Trophoblast cell (in vitro differentiated cells and primary cell): Measurements from ENCODE around the gene TSNAXIP1.
A peak's percentile ranks its signal among the peaks of the same experiment; 100 is the strongest.

Source experiments
- DNase-seq, 2 donors: peaks; one replicate each; pipeline ENCODE4 v3.0.0-alpha.2; 2016
- H2AFZ ChIP-seq: 2 replicates; pipeline ENCODE4 v1.6.1; 2013; ENCODE audit warnings: low read length, moderate library complexity, mild to moderate bottlenecking; ENCODE audit not compliant: insufficient read depth, poor library complexity
- H2AK5ac ChIP-seq: 2 replicates; pipeline ENCODE4 v1.6.1; 2013; ENCODE audit warnings: mild to moderate bottlenecking, low read length
- H2BK120ac ChIP-seq: 2 replicates; pipeline ENCODE4 v1.6.1; 2013; ENCODE audit warnings: low read length, mild to moderate bottlenecking, moderate library complexity; ENCODE audit not compliant: insufficient read depth, poor library complexity
- H2BK12ac ChIP-seq: 2 replicates; pipeline ENCODE4 v1.6.1; 2013; ENCODE audit warnings: mild to moderate bottlenecking, low read length, moderate library complexity
- H2BK5ac ChIP-seq: 2 replicates; pipeline ENCODE4 v1.6.1; 2013; ENCODE audit warnings: low read length, low read depth, moderate library complexity, mild to moderate bottlenecking; ENCODE audit not compliant: poor library complexity
- H3K14ac ChIP-seq: 2 replicates; pipeline ENCODE4 v1.6.1; 2013; ENCODE audit warnings: mild to moderate bottlenecking, low read length
- H3K18ac ChIP-seq: 2 replicates; pipeline ENCODE4 v1.6.1; 2013; ENCODE audit warnings: mild to moderate bottlenecking, low read length
- H3K23ac ChIP-seq: 2 replicates; pipeline ENCODE4 v1.6.1; 2013; ENCODE audit warnings: low read length
- H3K27ac ChIP-seq: 2 replicates; pipeline ENCODE4 v1.5.1; 2013; ENCODE audit warnings: low read depth, mild to moderate bottlenecking, inconsistent platforms, low read length, moderate library complexity
- H3K27me3 ChIP-seq: 2 replicates; pipeline ENCODE4 v1.6.1; 2013; ENCODE audit warnings: inconsistent platforms, mild to moderate bottlenecking, low read length, moderate library complexity; ENCODE audit not compliant: insufficient read depth
- H3K36me3 ChIP-seq, 2 experiments: 1 replicate in 1 of 2; 2 replicates in 1 of 2; pipeline ENCODE4 v1.6.1; 2013; ENCODE audit warnings: low read length in 2 of 2, mild to moderate bottlenecking in 2 of 2, moderate library complexity in 1 of 2; ENCODE audit not compliant: insufficient read depth in 2 of 2, control insufficient read depth in 1 of 2
- H3K4ac ChIP-seq: 2 replicates; pipeline ENCODE4 v1.6.1; 2013; ENCODE audit warnings: low read depth, mild to moderate bottlenecking, low read length, moderate library complexity
- H3K4me1 ChIP-seq, 2 experiments: 1 replicate in 1 of 2; 2 replicates in 1 of 2; pipeline ENCODE4 v1.6.1; 2013; ENCODE audit warnings: low read length in 2 of 2, mild to moderate bottlenecking in 2 of 2, moderate library complexity in 1 of 2; ENCODE audit not compliant: insufficient read depth in 2 of 2, control insufficient read depth in 1 of 2
- H3K4me2 ChIP-seq: 2 replicates; pipeline ENCODE4 v1.6.1; 2013; ENCODE audit warnings: inconsistent platforms, mild to moderate bottlenecking, low read length, moderate library complexity
- H3K4me3 ChIP-seq: 2 replicates; pipeline ENCODE4 v1.5.1; 2013; ENCODE audit warnings: mild to moderate bottlenecking, low read depth, low read length, inconsistent platforms
- H3K79me1 ChIP-seq: one replicate; pipeline ENCODE4 v1.6.1; 2013; ENCODE audit warnings: low read length
- H3K79me2 ChIP-seq: 2 replicates; pipeline ENCODE4 v1.6.1; 2013; ENCODE audit warnings: low read length, mild to moderate bottlenecking; ENCODE audit not compliant: control insufficient read depth, insufficient read depth, poor library complexity
- H3K9ac ChIP-seq: 2 replicates; pipeline ENCODE4 v1.6.1; 2013; ENCODE audit warnings: mild to moderate bottlenecking, low read length
- H3K9me3 ChIP-seq: 2 replicates; pipeline ENCODE4 v1.6.1; 2013; ENCODE audit warnings: low read depth, mild to moderate bottlenecking, control low read depth, inconsistent platforms, low read length; ENCODE audit not compliant: insufficient read depth
- H4K12ac ChIP-seq: 2 replicates; pipeline ENCODE4 v1.6.1; 2013; ENCODE audit warnings: low read depth, mild to moderate bottlenecking, low read length, moderate library complexity
- H4K8ac ChIP-seq: 2 replicates; pipeline ENCODE4 v1.6.1; 2013; ENCODE audit warnings: low read depth, mild to moderate bottlenecking, low read length, moderate library complexity
- H4K91ac ChIP-seq: one replicate; pipeline ENCODE4 v1.6.1; 2013; ENCODE audit warnings: low read depth, mild to moderate bottlenecking, low read length, moderate library complexity
- WGBS: extraction: QIAGEN DNeasy Blood & Tissue Kit; methylation state at CpG from one replicate; pipeline ENCODE4 v1.1.7; 2013; ENCODE audit warnings: missing lambda C conversion rate; ENCODE audit not compliant: insufficient read length, insufficient coverage; ENCODE audit errors: extremely low coverage; 5-methylcytosine and 5-hydroxymethylcytosine counted together

Gene TSNAXIP1

DNA sequence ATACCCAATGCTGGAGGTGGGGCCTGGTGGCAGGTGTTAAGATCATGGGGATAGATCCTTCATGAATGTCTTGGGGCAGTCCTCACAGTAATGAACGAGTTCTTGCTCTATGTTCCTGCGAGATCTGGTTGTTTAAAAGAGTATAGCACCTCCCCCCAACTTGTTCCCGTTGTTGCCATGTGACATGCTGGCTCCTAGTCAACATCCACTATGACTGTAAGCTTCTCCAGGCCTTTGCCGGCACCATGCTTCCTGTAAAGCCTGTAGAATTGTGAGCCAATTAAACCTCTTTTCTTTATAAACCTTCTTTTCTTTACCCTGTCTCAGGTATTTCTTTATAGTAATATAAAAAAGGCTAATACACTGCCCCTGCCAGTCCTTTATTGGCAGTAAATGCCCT is 33.6 kb upstream of the TSNAXIP1 start:
- Histone ChIP-seq H3K4me3 (no peak overlapping the region), H3K27ac (no peak overlapping the region), H4K91ac (no peak overlapping the region), H3K79me2 (no peaks in the 10 kb centered on the region), H3K23ac (no peak overlapping the region), H2AK5ac (no peak overlapping the region), H2BK120ac (no peak overlapping the region), H4K8ac (no peak overlapping the region), H3K9ac (no peak overlapping the region), H3K27me3 (no peaks in the 10 kb centered on the region), H3K9me3 (no peaks in the 10 kb centered on the region), H2AFZ (no peak overlapping the region), H2BK12ac (no peak overlapping the region), H3K4ac (no peak overlapping the region), H3K36me3 (peaks cover 3% of the 10 kb centered on the region in 2 experiments), H3K14ac (no peak overlapping the region), H3K79me1 (peaks cover 5% of the 10 kb centered on the region), H3K18ac (no peak overlapping the region), H3K4me2 (no peak overlapping the region), H4K12ac (no peak overlapping the region), H2BK5ac (no peak overlapping the region), H3K4me1 (peaks cover 19 to 20% of the 10 kb centered on the region in 2 experiments)
- no peak for DNase-seq
- WGBS: no CpG with 5 or more reads among the region's 4 CpGs

DNA sequence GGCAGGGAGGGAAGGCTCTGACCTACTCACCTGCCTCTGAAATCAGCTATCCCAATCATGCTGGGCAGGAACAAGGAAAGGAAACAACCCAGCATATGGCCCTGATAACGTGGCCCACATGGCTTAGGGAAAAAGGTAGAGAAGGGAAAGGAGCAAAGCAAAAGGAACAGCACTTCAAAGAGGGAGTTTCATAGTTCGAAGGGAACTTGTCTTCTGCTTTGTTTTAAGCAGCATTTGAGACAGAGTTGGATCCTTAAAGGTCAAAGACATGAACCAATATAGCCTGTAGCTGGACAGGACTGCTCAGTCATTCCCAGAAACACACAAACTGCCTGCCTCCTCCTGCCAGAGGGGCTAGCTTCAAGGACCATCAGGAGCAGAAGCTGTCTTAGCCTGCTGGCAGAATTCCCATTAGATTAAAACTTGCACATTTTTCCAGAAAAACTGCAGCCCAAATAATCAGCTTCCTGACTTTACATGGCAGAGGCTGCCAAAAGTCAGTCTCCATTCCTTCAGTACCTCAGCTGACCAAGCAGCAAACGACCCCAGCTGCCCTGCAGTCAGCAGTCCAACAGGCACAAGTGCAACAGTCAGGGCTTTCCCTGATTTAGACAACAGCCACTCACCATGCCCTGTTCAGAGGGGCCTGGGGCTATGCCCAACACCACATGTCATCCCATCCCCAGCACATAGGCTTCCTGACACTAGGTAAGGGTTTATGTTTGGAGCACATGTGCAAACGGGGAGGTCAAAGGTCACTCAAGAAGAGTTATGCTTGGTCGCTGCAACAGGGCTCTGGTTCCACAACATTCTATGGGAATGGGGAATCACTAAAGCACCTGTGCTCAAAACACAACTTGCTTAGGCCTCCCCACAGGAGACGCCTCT is 32.9 kb upstream of the TSNAXIP1 start:
- no peak for DNase-seq
- Histone ChIP-seq H2BK12ac (no peak overlapping the region), H2AFZ (no peak overlapping the region), H3K9ac (no peak overlapping the region), H3K14ac (no peak overlapping the region), H3K23ac (no peak overlapping the region), H3K4me1 (peaks cover 18 to 20% of the 10 kb centered on the region in 2 experiments), H3K36me3 (peaks cover 3% of the 10 kb centered on the region in 2 experiments), H2BK120ac (no peak overlapping the region), H4K12ac (no peak overlapping the region), H3K9me3 (no peaks in the 10 kb centered on the region), H3K4ac (no peak overlapping the region), H3K18ac (no peak overlapping the region), H3K4me3 (no peak overlapping the region), H3K79me1 (peaks cover 5% of the 10 kb centered on the region), H3K79me2 (no peaks in the 10 kb centered on the region), H2BK5ac (no peak overlapping the region), H3K27ac (no peak overlapping the region), H2AK5ac (no peak overlapping the region), H3K27me3 (no peaks in the 10 kb centered on the region), H4K8ac (no peak overlapping the region), H4K91ac (no peak overlapping the region), H3K4me2 (no peak overlapping the region)
- no CpG with 5 or more reads among the region's 6 CpGs for WGBS

- no peak overlapping the region for H4K8ac ChIP-seq
- H3K27ac ChIP-seq: no peak overlapping the region
- H3K36me3 ChIP-seq: peaks cover 3% of the 10 kb centered on the region in 2 experiments
- no peak overlapping the region for H2AK5ac ChIP-seq
- H2BK12ac ChIP-seq: no peak overlapping the region
- no peak for DNase-seq
- no peak overlapping the region for H2BK5ac ChIP-seq
- no peak overlapping the region for H3K4ac ChIP-seq
- no peaks in the 10 kb centered on the region for H3K79me2 ChIP-seq
- H3K4me2 ChIP-seq: no peak overlapping the region
- WGBS: no CpG with 5 or more reads among the region's 3 CpGs
- no peak overlapping the region for H3K18ac ChIP-seq
- no peak overlapping the region for H3K9ac ChIP-seq
- no peak overlapping the region for H3K23ac ChIP-seq
- H2BK120ac ChIP-seq: no peak overlapping the region
- peaks cover 18 to 20% of the 10 kb centered on the region in 2 experiments for H3K4me1 ChIP-seq
- H3K4me3 ChIP-seq: no peak overlapping the region
- no peak overlapping the region for H4K12ac ChIP-seq
- no peaks in the 10 kb centered on the region for H3K27me3 ChIP-seq
- H3K79me1 ChIP-seq: peaks cover 5% of the 10 kb centered on the region
- H4K91ac ChIP-seq: no peak overlapping the region
- H2AFZ ChIP-seq: no peak overlapping the region
- no peaks in the 10 kb centered on the region for H3K9me3 ChIP-seq
- no peak overlapping the region for H3K14ac ChIP-seq
These were observed 32.2 kb upstream of the TSNAXIP1 start for GRCh38 chr16:67774457-67774853.

DNA sequence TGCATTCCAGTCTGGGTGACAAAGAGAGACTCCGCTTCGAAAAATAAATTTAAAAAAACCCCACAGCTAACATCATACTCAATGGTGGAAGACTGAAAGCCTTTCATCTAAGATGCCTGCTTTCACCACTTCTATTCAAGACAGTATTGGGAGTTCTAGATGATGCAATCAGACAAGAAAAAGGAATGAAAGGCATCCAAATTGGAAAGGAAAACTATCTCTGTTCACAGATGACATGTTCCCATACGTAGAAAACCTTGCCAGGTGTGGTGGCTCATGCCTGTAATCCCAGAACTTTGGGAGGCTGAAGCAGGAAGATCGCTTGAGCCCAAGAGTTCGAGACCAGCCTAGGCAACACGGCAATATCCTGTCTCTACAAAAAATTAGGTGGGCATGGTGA is 31.4 kb upstream of the TSNAXIP1 start:
- Histone ChIP-seq H3K23ac (no peak overlapping the region), H3K27me3 (no peaks in the 10 kb centered on the region), H2BK12ac (no peak overlapping the region), H2AK5ac (no peak overlapping the region), H3K36me3 (peaks cover 3% of the 10 kb centered on the region in 2 experiments), H2BK120ac (no peak overlapping the region), H3K4me2 (no peak overlapping the region), H4K8ac (no peak overlapping the region), H3K27ac (no peak overlapping the region), H4K91ac (no peak overlapping the region), H2BK5ac (no peak overlapping the region), H4K12ac (no peak overlapping the region), H3K9me3 (no peaks in the 10 kb centered on the region), H3K4me3 (no peak overlapping the region), H3K18ac (peak overlapping the region; percentile 25), H3K9ac (no peak overlapping the region), H3K79me1 (peaks cover 3% of the 10 kb centered on the region), H3K14ac (no peak overlapping the region), H3K4me1 (peaks cover 18 to 20% of the 10 kb centered on the region in 2 experiments), H3K79me2 (no peaks in the 10 kb centered on the region), H2AFZ (no peak overlapping the region), H3K4ac (no peak overlapping the region)
- DNase-seq: peak; percentile 50 to 86
- no CpG with 5 or more reads among the region's 6 CpGs for WGBS
